ENCODE results near the gene ZNF45. TPM values are rescaled to one million over a fixed set of nuclear protein-coding genes. Genes with fewer than 3 reads are reported as not detected.

ZNF45 gene
- total and polyA plus RNA-seq, 2 donors (not counting 1 experiment from before 2014, with no cell fraction given) = 13.2 to 22.1 TPM

- Histone ChIP-seq H3K4me2 (ENCODE audit: extremely low read depth, insufficient read depth, low read length) (peak overlapping the region; percentile 38), H3K4me3 (replicated peaks in 1 of 4; ENCODE audit: control extremely low read depth in 1 of 4, insufficient read depth in 1 of 4, low read depth in 3 of 4, low read length in 4 of 4) (peak overlapping the region in 3 of 4 experiments; percentile 6 to 84 (median 78)), H3K4me1 (ENCODE audit: control insufficient read depth, extremely low read depth, insufficient read depth, low read length) (no peaks in the 10 kb centered on the region), H2AFZ (ENCODE audit: low read length) (no peak overlapping the region), H3K79me2 (ENCODE audit: control insufficient read depth, insufficient read depth, low read length) (no peaks in the 10 kb centered on the region), H3K9ac (ENCODE audit: insufficient read depth, low read length) (no peak overlapping the region), H3K27ac (ENCODE audit: insufficient read depth, low read length) (no peak overlapping the region), H4K20me1 (ENCODE audit: control insufficient read depth, extremely low read depth, insufficient read depth, low read length) (no peaks in the 10 kb centered on the region), H3K9me3 (ENCODE audit: control insufficient read depth, insufficient read depth, low read depth, low read length) (no peaks in the 10 kb centered on the region), H3K27me3 (ENCODE audit: control insufficient read depth, insufficient read depth, low read length) (no peaks in the 10 kb centered on the region), H3K36me3 (ENCODE audit: control insufficient read depth, insufficient read depth, low read length) (no peaks in the 10 kb centered on the region)
- TF ChIP-seq EZH2 (IDR thresholded peaks at IDR 0.05; ENCODE audit: low read length, missing control alignments) (no peak), CTCF (conservative IDR thresholded peaks at IDR 0.05 in 1 of 2, IDR thresholded peaks at IDR 0.05 in 1 of 2; ENCODE audit: low read depth in 1 of 2, low read length in 2 of 2) (no peak)
- DNase-seq (ENCODE audit: low read depth in 2 of 2) = no peak
Observed at GRCh38 chr19:43983544-43983911, 48.4 kb upstream of the ZNF45 start.

- TF ChIP-seq EZH2 (IDR thresholded peaks at IDR 0.05; ENCODE audit: low read length, missing control alignments) (no peak), CTCF (conservative IDR thresholded peaks at IDR 0.05 in 1 of 2, IDR thresholded peaks at IDR 0.05 in 1 of 2; ENCODE audit: low read depth in 1 of 2, low read length in 2 of 2) (no peak)
- no peaks in the 10 kb centered on the region for H3K4me1 ChIP-seq (ENCODE audit: control insufficient read depth, extremely low read depth, insufficient read depth, low read length)
Observed at GRCh38 chr19:43976732-43977131, 41.6 kb upstream of the ZNF45 start.

GRCh38 chr19:43966079-43966694, 31.1 kb upstream of the ZNF45 start:
- Histone ChIP-seq H3K4me1 (ENCODE audit: control insufficient read depth, extremely low read depth, insufficient read depth, low read length) (no peaks in the 10 kb centered on the region), H2AFZ (ENCODE audit: low read length) (no peak overlapping the region), H3K9me3 (ENCODE audit: control insufficient read depth, insufficient read depth, low read depth, low read length) (peaks cover 14% of the 10 kb centered on the region), H3K36me3 (ENCODE audit: control insufficient read depth, insufficient read depth, low read length) (peaks cover 18% of the 10 kb centered on the region), H4K20me1 (ENCODE audit: control insufficient read depth, extremely low read depth, insufficient read depth, low read length) (no peaks in the 10 kb centered on the region), H3K27me3 (ENCODE audit: control insufficient read depth, insufficient read depth, low read length) (no peaks in the 10 kb centered on the region), H3K4me3 (replicated peaks in 1 of 4; ENCODE audit: control extremely low read depth in 1 of 4, insufficient read depth in 1 of 4, low read depth in 3 of 4, low read length in 4 of 4) (no peak overlapping the region), H3K9ac (ENCODE audit: insufficient read depth, low read length) (no peak overlapping the region), H3K4me2 (ENCODE audit: extremely low read depth, insufficient read depth, low read length) (no peak overlapping the region), H3K27ac (ENCODE audit: insufficient read depth, low read length) (no peak overlapping the region), H3K79me2 (ENCODE audit: control insufficient read depth, insufficient read depth, low read length) (no peaks in the 10 kb centered on the region)
- no peak for TF ChIP-seq CTCF (conservative IDR thresholded peaks at IDR 0.05 in 1 of 2, IDR thresholded peaks at IDR 0.05 in 1 of 2; ENCODE audit: low read depth in 1 of 2, low read length in 2 of 2)
- TF ChIP-seq EZH2 (IDR thresholded peaks at IDR 0.05; ENCODE audit: low read length, missing control alignments) = no peak
- peak; percentile 3 to 31 for DNase-seq (ENCODE audit: low read depth in 2 of 2)

More at GRCh38 chr19:43976732-43977131, 41.6 kb upstream of the ZNF45 start:
- no peak for DNase-seq (ENCODE audit: low read depth in 2 of 2)
- no peaks in the 10 kb centered on the region for H3K27me3 ChIP-seq (ENCODE audit: control insufficient read depth, insufficient read depth, low read length)
- no peak overlapping the region for H3K9ac ChIP-seq (ENCODE audit: insufficient read depth, low read length)
- H3K4me3 ChIP-seq (replicated peaks in 1 of 4; ENCODE audit: control extremely low read depth in 1 of 4, insufficient read depth in 1 of 4, low read depth in 3 of 4, low read length in 4 of 4) = no peak overlapping the region
- no peaks in the 10 kb centered on the region for H3K36me3 ChIP-seq (ENCODE audit: control insufficient read depth, insufficient read depth, low read length)
- H2AFZ ChIP-seq (ENCODE audit: low read length) = no peak overlapping the region
- no peaks in the 10 kb centered on the region for H3K79me2 ChIP-seq (ENCODE audit: control insufficient read depth, insufficient read depth, low read length)
- H3K9me3 ChIP-seq (ENCODE audit: control insufficient read depth, insufficient read depth, low read depth, low read length) = no peaks in the 10 kb centered on the region
- H3K27ac ChIP-seq (ENCODE audit: insufficient read depth, low read length) = no peak overlapping the region
- no peak overlapping the region for H3K4me2 ChIP-seq (ENCODE audit: extremely low read depth, insufficient read depth, low read length)
- no peaks in the 10 kb centered on the region for H4K20me1 ChIP-seq (ENCODE audit: control insufficient read depth, extremely low read depth, insufficient read depth, low read length)

Measured in fibroblast of lung (primary cell).